ENCODE measurements around the gene MYD88. TPM values are rescaled to one million over a fixed set of nuclear protein-coding genes. Genes with fewer than 3 reads are reported as not detected.

Gene MYD88
- total RNA-seq, 1 donor from 2014 or later = 40.0 TPM

- no peak for DNase-seq (ENCODE audit: low spot score)
Observed at GRCh38 chr3:38163117-38163840, 24.8 kb downstream of the MYD88 start.

- no peak for DNase-seq (ENCODE audit: low spot score)
Observed at GRCh38 chr3:38163841-38164642, 25.6 kb downstream of the MYD88 start.

- no peak for DNase-seq (ENCODE audit: low spot score)
Observed at GRCh38 chr3:38164643-38164951, 26.1 kb downstream of the MYD88 start.

- DNase-seq (ENCODE audit: low spot score) = peak; percentile 98
Observed at GRCh38 chr3:38164952-38165721, 26.7 kb downstream of the MYD88 start, which contains the start of gene OXSR1. Gene OXSR1 (plus strand): TSS chr3:38165537. CDS start chr3:38165877, 340 bp downstream.

GRCh38 chr3:38165722-38166387 lies 27.4 kb downstream of the MYD88 start:
- DNase-seq (ENCODE audit: low spot score) = no peak

GRCh38 chr3:38167591-38167990 lies 29.1 kb downstream of the MYD88 start:
- no peak for DNase-seq (ENCODE audit: low spot score)

- no peak for DNase-seq (ENCODE audit: low spot score)
Observed at GRCh38 chr3:38168151-38169026, 29.9 kb downstream of the MYD88 start.

GRCh38 chr3:38169027-38169317 lies 30.5 kb downstream of the MYD88 start:
- DNase-seq (ENCODE audit: low spot score) = no peak

- DNase-seq (ENCODE audit: low spot score) = no peak
Observed at GRCh38 chr3:38170722-38171121, 32.3 kb downstream of the MYD88 start.

- DNase-seq (ENCODE audit: low spot score) = no peak
Observed at GRCh38 chr3:38171622-38172021, 33.2 kb downstream of the MYD88 start.

GRCh38 chr3:38173834-38174418 lies 35.5 kb downstream of the MYD88 start:
- DNase-seq (ENCODE audit: low spot score) = no peak

- DNase-seq (ENCODE audit: low spot score) = no peak
Observed at GRCh38 chr3:38177181-38177580, 38.7 kb downstream of the MYD88 start.

- no peak for DNase-seq (ENCODE audit: low spot score)
Observed at GRCh38 chr3:38186781-38187180, 48.3 kb downstream of the MYD88 start.

GRCh38 chr3:38190481-38190881 lies 52.0 kb downstream of the MYD88 start:
- no peak for DNase-seq (ENCODE audit: low spot score)

Other genes starting within 250 kb of the MYD88 start
- 4.3 TPM for gene VILL, start 147.9 kb upstream of the MYD88 start, total RNA-seq
- 18.5 TPM for gene PLCD1, start 109.0 kb upstream of the MYD88 start, total RNA-seq
- 1.9 TPM for gene DLEC1, start 99.5 kb upstream of the MYD88 start, total RNA-seq
- 67.6 TPM for gene ACAA1, start 1.5 kb upstream of the MYD88 start, total RNA-seq
- gene OXSR1, start 26.9 kb downstream of the MYD88 start, total RNA-seq = 51.8 TPM
- 1.00 TPM for gene SLC22A13, start 127.2 kb downstream of the MYD88 start, total RNA-seq
- gene SLC22A14, start 143.6 kb downstream of the MYD88 start, total RNA-seq = 0.48 TPM
- gene XYLB, start 208.1 kb downstream of the MYD88 start, total RNA-seq = 5.2 TPM